HL-60 (cell line): ENCODE data around the gene TRAM2.

ENCODE experiments used
- POLR2AphosphoS5 ChIP-seq: IDR thresholded peaks from 2 replicates; pipeline ENCODE4 v1.6.1; 2012; ENCODE audit warnings: low read depth
- SPI1 ChIP-seq: IDR thresholded peaks from 2 replicates; pipeline ENCODE4 v1.6.1; 2012; ENCODE audit warnings: low read depth, mild to moderate bottlenecking, borderline replicate concordance
- TF ChIP-seq, protein P1 (sequence below): IDR thresholded peaks from one replicate; pipeline ENCODE4 v1.5.1; 2011; ENCODE audit warnings: low read length, control low read depth, inconsistent platforms; ENCODE audit not compliant: insufficient read depth
- TF ChIP-seq, protein P2 (sequence below): IDR thresholded peaks from 2 replicates; pipeline ENCODE4 v1.6.1; 2012; ENCODE audit warnings: low read depth; ENCODE audit not compliant: insufficient replicate concordance

DNA sequence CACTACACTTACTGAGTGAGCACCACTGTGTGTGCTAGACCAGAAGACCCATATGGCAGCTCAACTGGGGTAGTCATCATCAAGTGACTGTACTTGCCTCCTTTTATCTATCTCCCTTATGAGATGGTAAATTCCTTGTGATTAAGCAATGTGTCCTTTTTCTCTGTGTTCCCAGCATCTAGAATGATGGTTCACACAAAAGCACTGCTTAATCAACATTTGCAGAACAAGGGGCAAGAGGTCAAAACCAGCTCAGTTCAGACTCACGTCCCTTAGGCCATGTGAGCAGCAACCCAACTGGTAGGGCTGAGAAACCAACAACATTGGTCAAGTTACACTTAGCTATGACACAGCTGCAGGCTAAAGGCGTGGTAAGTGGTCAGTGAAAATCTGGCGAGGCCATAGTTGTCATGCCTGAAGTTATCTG lies 10.0 kb downstream of the TRAM2 start:
- TF ChIP-seq POLR2AphosphoS5 (no peak), SPI1 (no peak)
- TF ChIP-seq, protein P1, sequence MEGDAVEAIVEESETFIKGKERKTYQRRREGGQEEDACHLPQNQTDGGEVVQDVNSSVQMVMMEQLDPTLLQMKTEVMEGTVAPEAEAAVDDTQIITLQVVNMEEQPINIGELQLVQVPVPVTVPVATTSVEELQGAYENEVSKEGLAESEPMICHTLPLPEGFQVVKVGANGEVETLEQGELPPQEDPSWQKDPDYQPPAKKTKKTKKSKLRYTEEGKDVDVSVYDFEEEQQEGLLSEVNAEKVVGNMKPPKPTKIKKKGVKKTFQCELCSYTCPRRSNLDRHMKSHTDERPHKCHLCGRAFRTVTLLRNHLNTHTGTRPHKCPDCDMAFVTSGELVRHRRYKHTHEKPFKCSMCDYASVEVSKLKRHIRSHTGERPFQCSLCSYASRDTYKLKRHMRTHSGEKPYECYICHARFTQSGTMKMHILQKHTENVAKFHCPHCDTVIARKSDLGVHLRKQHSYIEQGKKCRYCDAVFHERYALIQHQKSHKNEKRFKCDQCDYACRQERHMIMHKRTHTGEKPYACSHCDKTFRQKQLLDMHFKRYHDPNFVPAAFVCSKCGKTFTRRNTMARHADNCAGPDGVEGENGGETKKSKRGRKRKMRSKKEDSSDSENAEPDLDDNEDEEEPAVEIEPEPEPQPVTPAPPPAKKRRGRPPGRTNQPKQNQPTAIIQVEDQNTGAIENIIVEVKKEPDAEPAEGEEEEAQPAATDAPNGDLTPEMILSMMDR, result no peak
- TF ChIP-seq, protein P2, sequence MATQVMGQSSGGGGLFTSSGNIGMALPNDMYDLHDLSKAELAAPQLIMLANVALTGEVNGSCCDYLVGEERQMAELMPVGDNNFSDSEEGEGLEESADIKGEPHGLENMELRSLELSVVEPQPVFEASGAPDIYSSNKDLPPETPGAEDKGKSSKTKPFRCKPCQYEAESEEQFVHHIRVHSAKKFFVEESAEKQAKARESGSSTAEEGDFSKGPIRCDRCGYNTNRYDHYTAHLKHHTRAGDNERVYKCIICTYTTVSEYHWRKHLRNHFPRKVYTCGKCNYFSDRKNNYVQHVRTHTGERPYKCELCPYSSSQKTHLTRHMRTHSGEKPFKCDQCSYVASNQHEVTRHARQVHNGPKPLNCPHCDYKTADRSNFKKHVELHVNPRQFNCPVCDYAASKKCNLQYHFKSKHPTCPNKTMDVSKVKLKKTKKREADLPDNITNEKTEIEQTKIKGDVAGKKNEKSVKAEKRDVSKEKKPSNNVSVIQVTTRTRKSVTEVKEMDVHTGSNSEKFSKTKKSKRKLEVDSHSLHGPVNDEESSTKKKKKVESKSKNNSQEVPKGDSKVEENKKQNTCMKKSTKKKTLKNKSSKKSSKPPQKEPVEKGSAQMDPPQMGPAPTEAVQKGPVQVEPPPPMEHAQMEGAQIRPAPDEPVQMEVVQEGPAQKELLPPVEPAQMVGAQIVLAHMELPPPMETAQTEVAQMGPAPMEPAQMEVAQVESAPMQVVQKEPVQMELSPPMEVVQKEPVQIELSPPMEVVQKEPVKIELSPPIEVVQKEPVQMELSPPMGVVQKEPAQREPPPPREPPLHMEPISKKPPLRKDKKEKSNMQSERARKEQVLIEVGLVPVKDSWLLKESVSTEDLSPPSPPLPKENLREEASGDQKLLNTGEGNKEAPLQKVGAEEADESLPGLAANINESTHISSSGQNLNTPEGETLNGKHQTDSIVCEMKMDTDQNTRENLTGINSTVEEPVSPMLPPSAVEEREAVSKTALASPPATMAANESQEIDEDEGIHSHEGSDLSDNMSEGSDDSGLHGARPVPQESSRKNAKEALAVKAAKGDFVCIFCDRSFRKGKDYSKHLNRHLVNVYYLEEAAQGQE, result no peak
